Keratinocyte (primary cell): Measurements from ENCODE around the gene SPATA13. TPM values are rescaled to one million over a fixed set of nuclear protein-coding genes. Genes with fewer than 3 reads are reported as not detected.

Experiments
- DNase-seq: peaks from one replicate; pipeline ENCODE4 v3.0.0-alpha.2; 2011; ENCODE audit warnings: low read depth, missing footprints, low spot score
- FAIRE-seq: peaks from 2 replicates; lab custom pipeline; 2011; peaks lifted over from hg19 to GRCh38; lab: Jason Lieb, UNC
- H2AFZ ChIP-seq: 2 replicates; pipeline ENCODE4 v1.6.0; 2012; ENCODE audit warnings: low read length, control low read depth, inconsistent platforms; ENCODE audit not compliant: control insufficient read depth
- H3K27ac ChIP-seq: 2 replicates; pipeline ENCODE4 v1.5.1; 2011; ENCODE audit warnings: low read length; ENCODE audit not compliant: control insufficient read depth, insufficient read depth
- H3K27me3 ChIP-seq: 3 replicates; pipeline ENCODE4 v1.6.0; 2011; ENCODE audit warnings: low read length; ENCODE audit not compliant: control insufficient read depth, insufficient read depth; ENCODE audit errors: extremely low read depth
- H3K36me3 ChIP-seq, 2 experiments: 2 replicates in 1 of 2; 3 replicates in 1 of 2; pipeline ENCODE4 v1.5.1; 2011; ENCODE audit warnings: low read length in 2 of 2, mild to moderate bottlenecking in 1 of 2; ENCODE audit not compliant: control insufficient read depth in 2 of 2, insufficient read depth in 2 of 2; ENCODE audit errors: extremely low read depth in 1 of 2
- H3K4me1 ChIP-seq: 3 replicates; pipeline ENCODE4 v1.5.1; 2011; ENCODE audit warnings: low read length; ENCODE audit not compliant: control insufficient read depth, insufficient read depth; ENCODE audit errors: extremely low read depth
- H3K4me2 ChIP-seq: 3 replicates; pipeline ENCODE4 v1.6.0; 2011; ENCODE audit warnings: low read depth, low read length; ENCODE audit not compliant: control insufficient read depth, insufficient read depth; ENCODE audit errors: extremely low read depth
- H3K4me3 ChIP-seq, 3 experiments: fragments of 200-600 bp in 1 of 3; sonication (generic) in 1 of 3; 2 replicates in 2 of 3; 3 replicates in 1 of 3; pipeline ENCODE4 v1.5.1; 2011 to 2016; ENCODE audit warnings: low read length in 3 of 3, mild to moderate bottlenecking in 3 of 3, control low read depth in 2 of 3, inconsistent platforms in 1 of 3, low read depth in 1 of 3, mixed read lengths in 1 of 3, mixed run types in 1 of 3, moderate library complexity in 1 of 3; ENCODE audit not compliant: control insufficient read depth in 2 of 3, insufficient read depth in 2 of 3; ENCODE audit errors: extremely low read depth in 1 of 3
- H3K79me2 ChIP-seq: 2 replicates; pipeline ENCODE4 v1.6.0; 2012; ENCODE audit warnings: low read length; ENCODE audit not compliant: control insufficient read depth, insufficient read depth
- H3K9ac ChIP-seq: 3 replicates; pipeline ENCODE4 v1.6.0; 2011; ENCODE audit warnings: low read length; ENCODE audit not compliant: control insufficient read depth, insufficient read depth; ENCODE audit errors: extremely low read depth
- H3K9me1 ChIP-seq: 3 replicates; pipeline ENCODE4 v1.6.0; 2011; ENCODE audit warnings: low read length; ENCODE audit not compliant: control insufficient read depth, insufficient read depth; ENCODE audit errors: extremely low read depth
- H3K9me3 ChIP-seq: 2 replicates; pipeline ENCODE4 v1.5.1; 2012; ENCODE audit warnings: low read depth, low read length; ENCODE audit not compliant: control insufficient read depth
- H4K20me1 ChIP-seq: 3 replicates; pipeline ENCODE4 v1.6.0; 2011; ENCODE audit warnings: low read length; ENCODE audit not compliant: control insufficient read depth, insufficient read depth; ENCODE audit errors: extremely low read depth
- CTCF ChIP-seq, 3 experiments: IDR thresholded peaks in 1 of 3; conservative IDR thresholded peaks in 1 of 3; optimal IDR thresholded peaks in 1 of 3; 2 replicates in 2 of 3; 3 replicates in 1 of 3; pipeline versions ENCODE3 to v1.5.1; 2011; ENCODE audit warnings: low read length in 3 of 3, mild to moderate bottlenecking in 3 of 3, moderate library complexity in 2 of 3, control low read depth in 1 of 3, inconsistent platforms in 1 of 3; ENCODE audit not compliant: insufficient read depth in 2 of 3; ENCODE audit errors: extremely low read depth in 1 of 3
- EZH2 ChIP-seq: IDR thresholded peaks from one replicate; pipeline ENCODE4 v1.6.1; 2012; ENCODE audit warnings: inconsistent platforms, mild to moderate bottlenecking, low read length, moderate library complexity
- dilution Hi-C: fragments of 300-500 bp; cut with MboI; formaldehyde crosslinking; loops from one replicate; pipeline ENCODE4 v1.7.0; 2020; ENCODE audit warnings: low sequenced_read_pairs; ENCODE audit not compliant: extremely low pct_ligation_motif_present
- polyA plus RNA-seq, 5 experiments: library from polyadenylated mRNA; depleted of rRNA in 3 of 5; stranded (reverse) in 3 of 5; stranded (forward) in 1 of 5; unstranded in 1 of 5; fragments of >200 nt; gene quantifications; 1 replicate in 1 of 5; 2 replicates in 3 of 5; 3 replicates in 1 of 5; pipeline versions ENCODE4 v1.2.1 to v1.2.3, GENCODE V29; 2011 to 2012; ENCODE audit warnings: missing spikeins in 2 of 5, low read depth in 1 of 5, low replicate concordance in 1 of 5

The SPATA13 gene
- polyA plus RNA-seq, 1 donor (not counting 4 experiments of a cell fraction or from before 2014, with no cell fraction given) = 1.2 TPM

DNA sequence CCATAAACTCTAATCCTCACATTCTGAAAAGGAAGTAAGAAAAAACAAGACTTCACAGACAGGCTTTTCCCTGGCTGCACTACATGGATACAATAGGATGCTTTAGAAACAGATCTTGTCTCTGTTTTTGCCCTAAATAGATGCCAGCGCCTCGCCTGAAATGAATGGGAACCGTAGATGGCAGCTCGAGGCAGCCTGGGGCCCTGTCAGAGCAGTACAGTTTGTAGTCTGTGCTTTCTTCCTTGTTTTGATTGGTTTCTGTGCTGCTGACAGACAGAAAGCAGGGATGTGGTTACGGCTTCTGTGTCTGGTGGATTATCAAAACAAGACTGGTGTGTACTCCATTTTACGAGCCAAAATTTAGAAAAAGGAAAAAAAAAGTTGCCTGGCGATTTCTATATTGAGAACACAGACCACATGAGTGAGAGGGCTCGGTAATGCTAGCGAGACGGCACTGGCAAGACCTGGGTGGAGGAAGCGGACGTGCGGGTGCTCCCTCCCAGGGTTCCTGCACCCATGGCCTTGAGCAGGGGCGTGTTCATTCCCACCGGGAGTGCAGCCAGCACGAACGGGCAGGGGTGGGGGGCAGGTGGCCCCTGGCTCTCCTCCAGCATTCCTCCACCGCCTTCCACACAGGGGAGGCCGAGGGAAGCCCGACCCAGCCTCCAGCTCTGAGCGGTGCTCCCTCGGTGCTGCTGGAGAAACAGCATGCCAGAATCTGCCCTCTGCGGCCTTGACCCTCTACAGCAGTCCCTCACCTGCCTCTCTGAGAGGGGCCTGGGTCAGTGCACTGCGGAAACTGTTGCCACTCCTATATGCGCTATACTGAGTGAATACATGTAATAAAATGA lies 111.3 kb downstream of the SPATA13 start:
- dilution Hi-C loops = no loop called here
- H3K27ac ChIP-seq = peak overlapping the region; percentile 20
- H3K79me2 ChIP-seq = no peaks in the 10 kb centered on the region
- no peaks in the 10 kb centered on the region for H3K27me3 ChIP-seq
- H4K20me1 ChIP-seq = no peaks in the 10 kb centered on the region
- H3K4me2 ChIP-seq = peak overlapping the region; percentile 90
- DNase-seq (no peak), FAIRE-seq (no peak)
- peaks cover 22% of the 10 kb centered on the region for H3K4me1 ChIP-seq
- no peak for TF ChIP-seq CTCF (optimal IDR thresholded peaks at IDR 0.05 in 1 of 3, IDR thresholded peaks at IDR 0.05 in 1 of 3, conservative IDR thresholded peaks at IDR 0.05 in 1 of 3; ENCODE audit: extremely low read depth in 1 of 3, insufficient read depth in 2 of 3, low read length in 3 of 3)
- peak; percentile 21 for TF ChIP-seq EZH2
- H3K9ac ChIP-seq = peak overlapping the region; percentile 52
- H2AFZ ChIP-seq = peak overlapping the region; percentile 97
- no peaks in the 10 kb centered on the region for H3K9me1 ChIP-seq
- H3K4me3 ChIP-seq = peak overlapping the region; percentile 14 to 60 (median 55)
- no peaks in the 10 kb centered on the region for H3K36me3 ChIP-seq
- no peaks in the 10 kb centered on the region for H3K9me3 ChIP-seq

- Histone ChIP-seq H3K9me1 (no peaks in the 10 kb centered on the region), H3K4me1 (peaks cover 22% of the 10 kb centered on the region), H4K20me1 (no peaks in the 10 kb centered on the region), H3K9me3 (no peaks in the 10 kb centered on the region), H2AFZ (peak overlapping the region; percentile 97), H3K27ac (no peak overlapping the region), H3K4me3 (peak overlapping the region in 2 of 3 experiments; percentile 55 to 60), H3K4me2 (peak overlapping the region; percentile 90), H3K36me3 (no peaks in the 10 kb centered on the region), H3K9ac (no peak overlapping the region), H3K79me2 (no peaks in the 10 kb centered on the region), H3K27me3 (no peaks in the 10 kb centered on the region)
- DNase-seq = no peak
- no peak for FAIRE-seq
- TF ChIP-seq CTCF (optimal IDR thresholded peaks at IDR 0.05 in 1 of 3, IDR thresholded peaks at IDR 0.05 in 1 of 3, conservative IDR thresholded peaks at IDR 0.05 in 1 of 3; ENCODE audit: extremely low read depth in 1 of 3, insufficient read depth in 2 of 3, low read length in 3 of 3) (no peak), EZH2 (no peak)
- dilution Hi-C loops = no loop called here
These were observed 112.1 kb downstream of the SPATA13 start for GRCh38 chr13:24272452-24273161.
